Renal cortex interstitium (tissue), 15 donors: Measurements from ENCODE around the gene OR51V1. TPM values are rescaled to one million over a fixed set of nuclear protein-coding genes. Genes with fewer than 3 reads are reported as not detected.
"Not testable (repeated sequence)": the region's sequence is repeated elsewhere in the genome, so short reads cannot be mapped to it uniquely, and the experiment has no call there.

Experiments
- DNase-seq, 11 donors: peaks; one replicate each; pipeline ENCODE4 v3.0.0-alpha.2; 2013; ENCODE audit warnings: low read depth in 9 of 11, low spot score in 4 of 11; ENCODE audit errors: extremely low read depth in 1 of 11
- long read RNA-seq, 16 experiments: transcript quantifications; one replicate each; lab custom pipeline, GENCODE V29; 2026
- polyA plus RNA-seq, 3 donors: library from polyadenylated mRNA; unstranded; fragments of 120-200 nt; gene quantifications; one replicate each; pipeline ENCODE4 v1.2.1, GENCODE V29; 2013; ENCODE audit not compliant: insufficient read length in 3 of 3

The OR51V1 gene
- not detected for polyA plus RNA-seq
- long read RNA-seq, donor 1, result 0 reads
- long read RNA-seq, donor 2, result 0 reads
- long read RNA-seq, donor 3, result 0 reads
- long read RNA-seq, donor 4, result 0 reads
- long read RNA-seq, donor 5, result 0 reads
- long read RNA-seq, donor 6, partial matches to known transcripts, result 0 of 1 reads
- long read RNA-seq, donor 6, other reads (novel, unspliced or antisense), result 0 of 1 reads
- long read RNA-seq, donor 7, result 0 reads
- long read RNA-seq, donor 8, result 0 reads
- long read RNA-seq, donor 9, result 0 reads
- long read RNA-seq, donor 10, partial matches to known transcripts, result 0 of 1 reads
- long read RNA-seq, donor 10, other reads (novel, unspliced or antisense), result 0 of 1 reads
- long read RNA-seq, donor 11, result 0 reads
- long read RNA-seq, donor 12, result 0 reads
- long read RNA-seq, donor 13, result 0 reads
- long read RNA-seq, donor 14, result 0 reads
- long read RNA-seq, donor 15, result 0 reads
- long read RNA-seq, donor 16, result 0 reads

GRCh38 chr11:5200582-5200981, at the start of gene OR51V1:
Gene OR51V1 (minus strand): TSS chr11:5200682. CDS start chr11:5200682, 0 bp downstream.
- no peak for DNase-seq

- DNase-seq, result not testable (repeated sequence)
Measured at GRCh38 chr11:5249807-5250396, 49.4 kb upstream of the OR51V1 start, which contains the start of gene HBG1. Gene HBG1 (minus strand): TSS chr11:5249857. CDS start chr11:5249804, 53 bp downstream.

GRCh38 chr11:5248498-5248897, 48.0 kb upstream of the OR51V1 start:
- not testable (repeated sequence) for DNase-seq

GRCh38 chr11:5247472-5248192, 47.1 kb upstream of the OR51V1 start:
- DNase-seq, result no peak

DNA sequence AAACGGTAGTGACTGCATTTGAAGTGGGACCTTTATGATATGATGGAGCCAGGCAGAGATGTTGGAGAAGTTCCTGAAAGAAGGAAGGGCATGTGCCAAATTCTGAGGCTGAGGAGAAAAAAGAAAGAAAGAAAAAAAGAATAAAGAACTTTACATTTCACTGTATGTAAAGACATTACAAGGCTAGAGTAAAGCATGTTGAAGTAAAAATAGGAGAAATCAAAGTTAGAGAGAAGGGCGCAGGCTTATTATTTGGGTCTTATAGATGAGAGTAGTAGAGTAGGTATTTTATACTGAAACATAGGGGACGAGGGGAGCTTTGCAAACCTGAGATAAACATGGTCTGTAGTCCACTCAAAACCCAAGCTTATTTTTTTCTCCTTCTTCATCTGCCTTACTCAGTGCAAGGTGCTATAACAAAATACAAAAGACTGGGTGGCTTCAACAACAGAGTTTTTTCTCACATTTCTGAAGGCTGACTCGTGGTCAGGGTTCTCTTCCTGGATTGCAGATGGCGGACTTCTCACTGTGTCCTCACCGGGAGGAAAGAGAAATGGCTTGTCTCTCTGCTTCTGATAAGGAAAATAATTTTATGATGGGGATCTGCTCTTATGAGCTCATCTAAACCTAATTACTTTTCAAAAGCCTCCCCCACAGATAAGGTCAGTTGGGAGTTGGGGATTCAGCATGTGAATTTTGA, 46.4 kb upstream of the OR51V1 start:
- DNase-seq, result no peak

DNA sequence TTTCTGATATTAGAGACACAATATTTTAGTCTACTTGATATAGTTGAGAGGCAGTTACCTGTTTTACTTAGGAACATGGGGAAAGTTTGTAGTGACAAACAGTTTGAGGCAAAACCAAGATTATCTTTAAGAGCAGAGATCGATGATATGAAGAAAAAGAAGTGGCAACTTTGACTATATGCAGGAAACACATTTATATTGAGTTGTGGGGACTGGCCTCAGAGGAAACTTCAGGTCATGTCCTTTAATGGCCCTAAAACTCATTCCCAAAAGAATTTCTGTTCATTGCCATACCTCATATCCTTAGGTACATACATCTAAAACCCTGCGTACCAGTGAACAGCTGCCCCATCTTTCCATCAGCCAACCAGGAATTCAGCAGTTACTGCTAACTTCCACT, 44.7 kb upstream of the OR51V1 start:
- no peak for DNase-seq

- DNase-seq, result no peak
Measured at GRCh38 chr11:5243816-5244180, 43.3 kb upstream of the OR51V1 start.

DNA sequence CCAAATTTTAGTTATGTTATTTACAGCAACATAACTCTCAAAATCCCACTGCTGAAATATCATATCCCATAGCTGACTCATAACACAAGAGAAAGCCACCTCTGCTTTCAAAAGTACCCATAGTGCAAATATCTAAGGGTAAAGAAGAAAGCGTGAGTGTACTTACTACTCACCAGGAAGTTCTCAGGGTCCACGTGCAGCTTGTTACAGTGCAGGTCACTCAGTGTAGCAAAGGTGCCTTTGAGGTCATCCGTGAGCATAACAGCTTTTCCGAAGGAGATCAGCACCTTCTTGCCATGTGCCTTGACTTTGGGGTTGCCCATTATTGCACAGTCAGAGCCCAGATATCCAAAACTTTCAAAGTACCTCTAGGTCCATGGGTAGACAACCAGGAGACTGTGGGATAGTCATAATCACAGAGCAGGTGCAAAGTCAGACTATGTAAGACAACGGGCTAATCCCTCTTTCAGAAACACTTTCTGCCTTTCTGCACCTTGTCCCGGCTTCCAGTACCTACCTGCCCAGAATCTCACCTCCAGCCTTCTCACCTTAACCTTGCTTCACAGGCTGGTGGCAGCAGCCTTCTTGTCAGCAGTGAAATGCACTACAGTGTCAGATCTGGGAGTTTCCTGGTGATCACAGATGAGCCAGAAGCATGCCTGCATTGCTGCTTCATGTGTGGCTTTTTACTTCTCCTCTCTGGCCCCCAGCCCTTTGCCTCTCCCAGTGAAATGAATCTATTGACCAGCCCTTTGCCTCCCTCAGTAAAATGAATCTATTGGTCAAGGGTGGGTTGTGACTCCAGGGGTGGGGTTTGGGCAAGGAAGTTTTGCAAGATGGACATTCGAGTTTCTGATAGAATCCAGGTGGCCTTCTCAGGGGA, 42.7 kb upstream of the OR51V1 start:
- no peak for DNase-seq

GRCh38 chr11:5242208-5242607, 41.7 kb upstream of the OR51V1 start:
- no peak for DNase-seq

- DNase-seq, result no peak
Measured at GRCh38 chr11:5241458-5241857, 41.0 kb upstream of the OR51V1 start.

GRCh38 chr11:5240458-5240857, 40.0 kb upstream of the OR51V1 start:
- DNase-seq, result no peak

DNA sequence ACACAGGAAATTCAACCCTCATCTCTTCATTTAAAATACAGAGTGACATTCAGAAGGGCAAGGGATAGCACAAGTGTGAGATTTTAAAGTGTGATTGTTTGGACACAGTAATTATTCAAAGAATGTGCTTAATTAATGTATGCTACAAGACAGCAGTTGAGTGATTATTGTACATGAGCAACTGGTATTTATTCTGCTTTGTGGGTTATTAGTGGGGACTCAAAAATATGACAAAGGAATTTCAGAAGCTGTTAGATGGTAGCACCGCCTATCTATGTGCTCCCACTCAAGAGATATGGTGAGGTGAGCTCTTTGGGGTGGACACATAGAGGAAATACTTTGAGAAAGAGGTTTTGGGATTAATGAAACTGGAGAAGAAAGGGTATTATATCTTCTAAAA, 39.6 kb upstream of the OR51V1 start:
- no peak for DNase-seq

- DNase-seq, result no peak
Measured at GRCh38 chr11:5239046-5239445, 38.6 kb upstream of the OR51V1 start.

DNA sequence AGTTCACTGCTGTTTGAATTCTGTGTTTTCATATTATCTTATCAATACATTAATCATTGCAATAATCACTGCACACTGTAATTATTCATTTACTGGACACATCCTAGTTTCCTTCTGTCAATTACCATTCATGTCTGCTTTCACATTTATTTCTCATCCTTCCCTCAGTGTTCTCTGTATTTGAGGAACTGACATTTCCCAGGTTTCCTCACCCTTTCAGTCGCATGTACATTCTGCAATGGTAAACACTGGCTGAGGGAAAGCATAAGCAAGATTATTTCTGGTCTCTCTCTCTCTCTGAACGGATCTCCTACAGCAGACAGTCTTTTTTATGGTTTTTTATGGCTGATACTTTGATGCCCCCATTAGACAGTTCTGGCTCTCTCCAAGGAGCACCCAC, 38.0 kb upstream of the OR51V1 start:
- DNase-seq, result no peak

- DNase-seq, result no peak
Measured at GRCh38 chr11:5237420-5237819, 36.9 kb upstream of the OR51V1 start.

GRCh38 chr11:5235364-5236095, 35.0 kb upstream of the OR51V1 start:
- no peak for DNase-seq

DNA sequence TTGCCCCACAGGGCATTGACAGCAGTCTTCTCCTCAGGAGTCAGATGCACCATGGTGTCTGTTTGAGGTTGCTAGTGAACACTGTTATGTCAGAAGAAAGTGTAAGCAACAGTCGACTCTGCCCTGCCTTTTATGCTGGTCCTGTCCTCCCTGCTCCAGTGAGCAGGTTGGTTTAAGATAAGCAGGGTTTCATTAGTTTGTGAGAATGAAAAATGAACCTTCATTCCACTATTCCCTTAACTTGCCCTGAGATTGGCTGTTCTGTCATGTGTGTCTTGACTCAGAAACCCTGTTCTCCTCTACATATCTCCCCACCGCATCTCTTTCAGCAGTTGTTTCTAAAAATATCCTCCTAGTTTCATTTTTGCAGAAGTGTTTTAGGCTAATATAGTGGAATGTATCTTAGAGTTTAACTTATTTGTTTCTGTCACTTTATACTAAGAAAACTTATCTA, 33.9 kb upstream of the OR51V1 start, which contains the start of gene HBD:
Gene HBD, minus strand, starts transcription at position 103 of the 454 bp plus-strand sequence. Its CDS starts 50 bp downstream, at position 53.
- no peak for DNase-seq

- no peak for DNase-seq
Measured at GRCh38 chr11:5233307-5233706, 32.8 kb upstream of the OR51V1 start.
